ENCODE data around the gene BAD.

Gene BAD

GRCh38 chr11:64303109-64304031 is 18.9 kb upstream of the BAD start:
- ChIA-PET POLR2A (interaction anchor here (0.7 to 7.0 kb wide), 12 partner anchors 13 to 118 kb away, joined by 3 to 79 read pairs (median 8); partner anchors contain the start of genes BAD, GPR137, PPP1R14B and PRDX5), CTCF (interaction anchor here (0.5 to 5.4 kb wide), 9 partner anchors 15 to 99 kb away, joined by 3 to 66 read pairs (median 7); partner anchors contain the start of genes PLCB3, PRDX5 and TRMT112)
- no peak for TF ChIP-seq ELF4 (IDR thresholded peaks at IDR 0.05)
- TF ChIP-seq FOXA1 (IDR thresholded peaks at IDR 0.05), result no peak
- no peak for TF ChIP-seq SUZ12 (IDR thresholded peaks at IDR 0.05)
- no peak for TF ChIP-seq BHLHE40 (IDR thresholded peaks at IDR 0.05; ENCODE audit: borderline replicate concordance)
- TF ChIP-seq CTBP1 (IDR thresholded peaks at IDR 0.05; ENCODE audit: borderline replicate concordance), result no peak
- TF ChIP-seq NFRKB (IDR thresholded peaks at IDR 0.05), result no peak
- no peak for TF ChIP-seq ARNT (IDR thresholded peaks at IDR 0.05)
- no peak for TF ChIP-seq TARDBP (IDR thresholded peaks at IDR 0.05)
- no peak for TF ChIP-seq FOXK2 (IDR thresholded peaks at IDR 0.05)
- no peak for TF ChIP-seq HDGF (IDR thresholded peaks at IDR 0.05; ENCODE audit: borderline replicate concordance)
- TF ChIP-seq SP1 (IDR thresholded peaks at IDR 0.05), result no peak
- no peak for DNase-seq (ENCODE audit: extremely low spot score)

- TF ChIP-seq LEF1 (IDR thresholded peaks at IDR 0.05; ENCODE audit: borderline replicate concordance) (no peak), TARDBP (IDR thresholded peaks at IDR 0.05) (no peak), PKNOX1 (IDR thresholded peaks at IDR 0.05) (no peak), BHLHE40 (IDR thresholded peaks at IDR 0.05; ENCODE audit: borderline replicate concordance) (no peak), L3MBTL2 (conservative IDR thresholded peaks at IDR 0.05) (no peak), HDGF (IDR thresholded peaks at IDR 0.05; ENCODE audit: borderline replicate concordance) (no peak)
- ChIA-PET CTCF (interaction anchor here (0.8 to 5.4 kb wide), 9 partner anchors 10 to 76 kb away, joined by 3 to 66 read pairs (median 6); partner anchors contain the start of genes KCNK4, PRDX5 and TRMT112), POLR2A (interaction anchor here (1.0 to 5.8 kb wide), 3 partner anchors 10 to 29 kb away, joined by 3 to 79 read pairs (median 4); partner anchors contain the start of gene BAD)
- DNase-seq (ENCODE audit: extremely low spot score), result no peak
These were observed 15.6 kb upstream of the BAD start, which contains the start of gene CATSPERZ for GRCh38 chr11:64299847-64300648. Gene CATSPERZ (plus strand): TSS chr11:64300358. CDS start chr11:64300411, 53 bp downstream.

- no peak for DNase-seq (ENCODE audit: extremely low spot score)
- no peak for TF ChIP-seq SP1 (IDR thresholded peaks at IDR 0.05)
- TF ChIP-seq SUZ12 (IDR thresholded peaks at IDR 0.05), result no peak
- TF ChIP-seq NFRKB (IDR thresholded peaks at IDR 0.05), result no peak
- TF ChIP-seq ZNF384 (IDR thresholded peaks at IDR 0.05), result no peak
- no peak for TF ChIP-seq FOXA1 (IDR thresholded peaks at IDR 0.05)
- TF ChIP-seq FOXK2 (IDR thresholded peaks at IDR 0.05), result no peak
- no peak for TF ChIP-seq CTBP1 (IDR thresholded peaks at IDR 0.05; ENCODE audit: borderline replicate concordance)
- no peak for TF ChIP-seq TARDBP (IDR thresholded peaks at IDR 0.05)
- TF ChIP-seq PKNOX1 (IDR thresholded peaks at IDR 0.05), result no peak
- no peak for TF ChIP-seq LEF1 (IDR thresholded peaks at IDR 0.05; ENCODE audit: borderline replicate concordance)
- TF ChIP-seq ELF4 (IDR thresholded peaks at IDR 0.05), result no peak
- no peak for TF ChIP-seq BHLHE40 (IDR thresholded peaks at IDR 0.05; ENCODE audit: borderline replicate concordance)
- no peak for TF ChIP-seq FOXM1 (IDR thresholded peaks at IDR 0.05; ENCODE audit: borderline replicate concordance)
- no peak for TF ChIP-seq L3MBTL2 (conservative IDR thresholded peaks at IDR 0.05)
- no peak for TF ChIP-seq ARNT (IDR thresholded peaks at IDR 0.05)
- TF ChIP-seq HDGF (IDR thresholded peaks at IDR 0.05; ENCODE audit: borderline replicate concordance), result no peak
- ChIA-PET CTCF (no interaction called here), POLR2A (no interaction called here)
These were observed 14.7 kb upstream of the BAD start for GRCh38 chr11:64298966-64299846.

- ChIA-PET CTCF (interaction anchor here (0.6 kb wide), 1 partner anchor 59 kb away, joined by 3 read pairs; no protein-coding TSS in a partner anchor), POLR2A (no interaction called here)
- no peak for DNase-seq (ENCODE audit: extremely low spot score)
- no peak for TF ChIP-seq NFRKB (IDR thresholded peaks at IDR 0.05)
- no peak for TF ChIP-seq BHLHE40 (IDR thresholded peaks at IDR 0.05; ENCODE audit: borderline replicate concordance)
- no peak for TF ChIP-seq FOXM1 (IDR thresholded peaks at IDR 0.05; ENCODE audit: borderline replicate concordance)
These were observed 13.4 kb upstream of the BAD start for GRCh38 chr11:64297699-64298358.
